ENCODE results near the gene PTPRO. TPM values are rescaled to one million over a fixed set of nuclear protein-coding genes. Genes with fewer than 3 reads are reported as not detected.

The PTPRO gene
- total RNA-seq, 4 donors from 2014 or later = 0.26 to 0.81 (median 0.51) TPM

- TF ChIP-seq CTCF (IDR thresholded peaks at IDR 0.05) (no peak), POLR2AphosphoS5 (IDR thresholded peaks at IDR 0.05) (no peak), EP300 (IDR thresholded peaks at IDR 0.05) (no peak)
- WGBS = 89% methylated on average over 1 of the region's 1 CpG
Measured at GRCh38 chr12:15530361-15530760, 208.1 kb downstream of the PTPRO start.

GRCh38 chr12:15532364-15532977 is 210.2 kb downstream of the PTPRO start:
- TF ChIP-seq POLR2AphosphoS5 (IDR thresholded peaks at IDR 0.05) (no peak), CTCF (IDR thresholded peaks at IDR 0.05) (peak in 1 of 2 donors; percentile 20), EP300 (IDR thresholded peaks at IDR 0.05) (no peak)
- Histone ChIP-seq H3K9me3 (no peaks in the 10 kb centered on the region), H3K36me3 (no peaks in the 10 kb centered on the region), H3K27ac (no peak overlapping the region), H3K4me1 (peaks cover 13% of the 10 kb centered on the region), H3K27me3 (no peaks in the 10 kb centered on the region), H3K4me3 (no peak overlapping the region)
- no peak for DNase-seq (ENCODE audit: low spot score in 2 of 2)
- 38% methylated on average over 3 of the region's 3 CpGs for WGBS

More at GRCh38 chr12:15530361-15530760, 208.1 kb downstream of the PTPRO start:
- H3K36me3 ChIP-seq = no peaks in the 10 kb centered on the region
- H3K4me1 ChIP-seq = peaks cover 7% of the 10 kb centered on the region
- H3K27ac ChIP-seq = no peak overlapping the region
- no peak overlapping the region for H3K4me3 ChIP-seq
- DNase-seq (ENCODE audit: low spot score in 2 of 2) = no peak
- H3K27me3 ChIP-seq = no peaks in the 10 kb centered on the region
- H3K9me3 ChIP-seq = no peaks in the 10 kb centered on the region

GRCh38 chr12:15534322-15534721 is 212.0 kb downstream of the PTPRO start:
- H3K27ac ChIP-seq = peak overlapping the region; percentile 79

GRCh38 chr12:15534874-15535273 is 212.6 kb downstream of the PTPRO start:
- H3K9me3 ChIP-seq = no peaks in the 10 kb centered on the region
- TF ChIP-seq CTCF (IDR thresholded peaks at IDR 0.05) = no peak
- no peak for TF ChIP-seq EP300 (IDR thresholded peaks at IDR 0.05)
- peak in 1 of 3 donors; percentile 51 for TF ChIP-seq POLR2AphosphoS5 (IDR thresholded peaks at IDR 0.05)
- no peak for TF ChIP-seq POLR2A (IDR thresholded peaks at IDR 0.05)
- 70% methylated on average over 5 of the region's 5 CpGs for WGBS
- H3K27ac ChIP-seq = peak overlapping the region; percentile 79
- H3K36me3 ChIP-seq = no peaks in the 10 kb centered on the region
- peaks cover 13% of the 10 kb centered on the region for H3K4me1 ChIP-seq
- H3K4me3 ChIP-seq = no peak overlapping the region
- no peak for DNase-seq (ENCODE audit: low spot score in 2 of 2)
- H3K27me3 ChIP-seq = no peaks in the 10 kb centered on the region

More at GRCh38 chr12:15534322-15534721, 212.0 kb downstream of the PTPRO start:
- no peaks in the 10 kb centered on the region for H3K27me3 ChIP-seq
- H3K4me1 ChIP-seq = peaks cover 13% of the 10 kb centered on the region
- H3K9me3 ChIP-seq = no peaks in the 10 kb centered on the region
- H3K36me3 ChIP-seq = no peaks in the 10 kb centered on the region
- no peak for TF ChIP-seq POLR2AphosphoS5 (IDR thresholded peaks at IDR 0.05)
- no peak for TF ChIP-seq POLR2A (IDR thresholded peaks at IDR 0.05)
- no peak for TF ChIP-seq CTCF (IDR thresholded peaks at IDR 0.05)
- no peak for TF ChIP-seq EP300 (IDR thresholded peaks at IDR 0.05)
- no peak for DNase-seq (ENCODE audit: low spot score in 2 of 2)
- WGBS = 70% methylated on average over 3 of the region's 3 CpGs
- no peak overlapping the region for H3K4me3 ChIP-seq

GRCh38 chr12:15535352-15535781 is 213.1 kb downstream of the PTPRO start:
- H3K4me1 ChIP-seq = peaks cover 13% of the 10 kb centered on the region
- WGBS = 70% methylated on average over 6 of the region's 6 CpGs
- DNase-seq (ENCODE audit: low spot score in 2 of 2) = no peak
- no peak overlapping the region for H3K4me3 ChIP-seq
- H3K27me3 ChIP-seq = no peaks in the 10 kb centered on the region
- H3K9me3 ChIP-seq = no peaks in the 10 kb centered on the region
- no peaks in the 10 kb centered on the region for H3K36me3 ChIP-seq
- H3K27ac ChIP-seq = peak overlapping the region; percentile 79
- no peak for TF ChIP-seq POLR2AphosphoS5 (IDR thresholded peaks at IDR 0.05)

GRCh38 chr12:15536446-15536845 is 214.1 kb downstream of the PTPRO start:
- 81% methylated on average over 4 of the region's 4 CpGs for WGBS
- no peak for TF ChIP-seq EP300 (IDR thresholded peaks at IDR 0.05)
- no peak for TF ChIP-seq POLR2AphosphoS5 (IDR thresholded peaks at IDR 0.05)
- no peak for TF ChIP-seq CTCF (IDR thresholded peaks at IDR 0.05)
- no peak for TF ChIP-seq POLR2A (IDR thresholded peaks at IDR 0.05)
- peaks cover 13% of the 10 kb centered on the region for H3K4me1 ChIP-seq
- H3K36me3 ChIP-seq = no peaks in the 10 kb centered on the region
- peak overlapping the region; percentile 31 for H3K27ac ChIP-seq
- H3K27me3 ChIP-seq = no peaks in the 10 kb centered on the region
- H3K4me3 ChIP-seq = no peak overlapping the region
- H3K9me3 ChIP-seq = no peaks in the 10 kb centered on the region
- no peak for DNase-seq (ENCODE audit: low spot score in 2 of 2)
